ENCODE measurements around the gene TFEB.

The TFEB gene

DNA sequence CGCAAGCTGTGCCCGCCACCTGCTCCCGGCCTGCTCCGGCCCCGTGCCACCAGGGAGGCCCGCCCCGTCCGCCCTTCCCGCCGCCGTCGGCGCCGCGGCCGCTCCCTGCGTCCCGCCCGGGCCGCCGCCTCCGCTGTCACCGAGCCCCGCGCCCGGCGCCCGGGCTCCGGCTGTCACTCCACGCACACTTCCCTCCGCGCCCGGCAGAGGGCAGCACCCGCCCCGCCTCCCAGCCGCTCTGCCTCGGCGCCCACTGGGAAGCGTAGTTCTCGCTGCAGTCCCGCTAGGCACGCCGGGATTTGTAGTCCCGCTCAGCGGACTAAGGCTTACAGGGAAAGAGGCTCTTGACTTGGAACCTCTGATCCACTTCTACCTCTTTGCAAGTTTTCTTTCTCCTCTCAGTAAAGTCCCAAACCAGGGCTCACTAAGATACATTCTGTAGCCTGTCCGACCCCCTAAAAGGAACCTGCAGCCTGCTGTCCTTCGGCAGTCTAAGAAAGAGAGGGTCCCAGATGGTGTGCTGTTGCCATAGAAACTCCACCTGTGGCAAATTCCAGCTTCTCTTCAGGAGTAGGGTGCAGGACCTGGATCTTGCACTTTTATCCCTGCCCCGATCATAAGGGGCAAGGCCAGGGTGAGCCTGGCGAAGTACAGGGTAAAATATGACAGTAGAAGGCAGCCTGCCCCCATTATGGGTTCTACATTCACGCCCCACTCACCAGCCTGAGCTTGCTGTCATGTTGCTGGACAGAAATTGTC lies at the start of gene TFEB:
Gene TFEB, minus strand, starts transcription at position 182 of the 759 bp plus-strand sequence. CDS start 44,395 bp downstream, outside the sequence.
- DNase-seq (ENCODE audit: low read depth in 2 of 2), result peak; percentile 71 to 72

DNA sequence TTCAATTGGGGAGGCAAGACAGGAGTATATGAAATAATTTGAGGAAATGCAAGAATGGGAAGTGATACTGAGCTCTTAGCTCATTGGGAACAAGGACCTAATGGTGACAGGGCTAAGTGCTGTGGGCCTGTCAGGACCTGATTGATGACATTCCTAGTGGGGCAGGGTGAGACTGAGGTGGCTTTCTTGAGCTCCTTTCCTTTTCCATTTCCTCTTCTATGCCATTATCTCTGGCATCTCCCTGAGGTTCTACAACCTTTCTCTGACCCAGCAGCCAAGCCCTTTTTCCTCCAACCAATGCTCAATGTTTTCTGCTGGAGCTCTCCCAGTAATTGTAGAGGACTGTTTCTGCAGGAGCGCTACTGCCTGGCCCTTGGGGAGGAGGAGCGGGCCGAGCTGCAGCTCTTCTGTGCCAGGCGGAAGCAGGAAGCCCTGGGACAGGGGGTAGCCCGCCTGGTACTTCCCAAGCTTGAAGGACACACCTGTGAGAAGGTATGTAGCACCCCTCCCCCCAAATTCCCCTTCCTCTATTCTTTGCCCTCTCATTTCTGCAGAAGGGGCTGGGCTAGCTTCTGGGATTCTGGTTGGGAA lies 49.3 kb upstream of the TFEB start:
- no peak for DNase-seq (ENCODE audit: low read depth in 2 of 2)

DNA sequence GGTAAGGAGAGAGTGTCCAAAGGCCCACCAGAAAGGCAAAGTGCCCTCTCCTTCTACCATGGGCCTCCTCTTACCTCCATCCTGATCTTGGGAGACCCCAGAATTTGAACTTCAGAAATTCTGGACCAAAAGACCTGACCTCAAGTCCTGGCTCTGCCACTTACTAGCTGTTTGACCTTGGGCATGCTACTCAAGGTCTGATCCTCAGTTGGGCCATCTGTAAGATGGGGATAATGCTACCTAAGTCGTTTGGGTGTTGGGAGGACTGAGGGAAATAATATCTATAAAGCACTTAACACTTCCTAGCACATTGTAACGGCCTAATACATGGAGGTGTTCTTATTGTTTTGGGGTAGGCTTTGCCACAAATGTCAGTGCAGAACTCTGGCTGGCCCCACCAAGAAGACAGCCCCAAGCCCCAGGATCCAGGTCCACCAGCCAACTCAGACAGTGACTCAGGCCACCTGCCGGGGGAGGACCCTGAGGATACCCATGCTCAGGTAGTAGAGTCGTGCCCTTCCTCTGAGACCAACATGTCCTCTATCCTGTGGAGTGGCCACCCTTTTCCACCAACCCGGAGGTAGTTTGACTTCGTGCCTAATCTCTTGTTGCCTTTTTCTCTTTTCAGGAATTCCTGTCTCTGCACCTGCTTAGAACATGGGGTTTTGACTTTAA lies 47.8 kb upstream of the TFEB start:
- no peak for DNase-seq (ENCODE audit: low read depth in 2 of 2)

DNA sequence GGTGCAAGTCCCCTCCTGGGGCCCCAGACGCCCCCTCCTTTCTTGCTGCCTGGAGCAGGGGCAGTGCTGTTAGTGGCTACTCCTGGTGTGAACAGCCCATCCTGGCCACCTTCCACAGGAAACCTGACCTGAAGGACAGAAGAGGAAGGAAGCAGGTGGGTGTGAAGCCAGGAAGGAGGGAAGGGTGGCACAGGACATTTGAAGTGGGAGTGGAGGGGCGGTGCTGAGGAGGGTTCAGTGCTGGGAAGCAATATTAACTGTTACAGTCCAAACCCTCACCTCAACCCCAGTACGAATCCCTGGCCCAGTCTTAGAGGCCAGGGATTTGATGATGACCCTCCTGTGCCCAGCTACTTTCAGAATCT lies 45.9 kb upstream of the TFEB start:
- DNase-seq (ENCODE audit: low read depth in 2 of 2), result no peak

DNA sequence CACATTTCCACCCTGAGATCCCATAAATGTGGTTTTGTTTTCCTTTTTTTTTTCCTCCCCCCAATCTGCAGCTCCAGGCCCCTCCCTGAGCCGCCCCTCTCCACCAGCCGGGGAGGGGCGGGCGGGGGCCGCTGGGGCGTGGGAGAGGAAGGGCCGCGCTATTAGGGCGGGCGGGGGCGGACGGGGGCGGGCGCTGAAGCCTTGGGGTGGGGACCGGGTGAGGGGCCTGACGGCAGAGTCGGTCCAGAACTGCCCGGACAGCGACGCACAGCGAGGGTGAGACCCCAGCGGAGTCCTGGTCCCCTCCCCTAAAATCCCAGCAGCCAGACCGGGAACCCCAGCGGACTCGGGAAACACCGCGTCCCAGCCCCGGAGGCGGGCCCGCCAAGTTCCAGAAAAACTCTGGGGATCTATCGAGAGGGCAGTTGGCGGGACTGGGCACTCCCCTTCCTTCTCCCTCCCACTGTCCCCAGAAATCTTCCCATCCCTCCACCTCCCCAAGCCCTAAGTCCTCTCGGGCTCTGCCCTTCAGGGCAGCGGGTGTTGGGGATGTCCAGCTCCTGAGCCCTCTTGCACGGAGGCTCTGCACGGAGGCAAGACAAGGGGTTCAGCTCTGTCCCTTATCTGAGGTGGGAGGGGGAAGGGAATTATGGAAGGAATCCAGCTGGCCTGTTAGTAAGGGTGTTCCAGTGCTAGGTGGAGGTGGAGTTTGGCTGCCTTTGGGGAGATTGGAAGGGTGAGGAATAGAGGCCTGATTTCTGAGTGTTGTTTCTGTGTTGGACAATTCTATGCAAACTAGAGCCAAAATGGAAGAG lies 45.4 kb upstream of the TFEB start, which contains the start of gene PRICKLE4:
Gene PRICKLE4, plus strand, starts transcription at position 232 of the 815 bp plus-strand sequence. CDS start 2,692 bp downstream, outside the sequence.
- DNase-seq (ENCODE audit: low read depth in 2 of 2), result no peak

DNA sequence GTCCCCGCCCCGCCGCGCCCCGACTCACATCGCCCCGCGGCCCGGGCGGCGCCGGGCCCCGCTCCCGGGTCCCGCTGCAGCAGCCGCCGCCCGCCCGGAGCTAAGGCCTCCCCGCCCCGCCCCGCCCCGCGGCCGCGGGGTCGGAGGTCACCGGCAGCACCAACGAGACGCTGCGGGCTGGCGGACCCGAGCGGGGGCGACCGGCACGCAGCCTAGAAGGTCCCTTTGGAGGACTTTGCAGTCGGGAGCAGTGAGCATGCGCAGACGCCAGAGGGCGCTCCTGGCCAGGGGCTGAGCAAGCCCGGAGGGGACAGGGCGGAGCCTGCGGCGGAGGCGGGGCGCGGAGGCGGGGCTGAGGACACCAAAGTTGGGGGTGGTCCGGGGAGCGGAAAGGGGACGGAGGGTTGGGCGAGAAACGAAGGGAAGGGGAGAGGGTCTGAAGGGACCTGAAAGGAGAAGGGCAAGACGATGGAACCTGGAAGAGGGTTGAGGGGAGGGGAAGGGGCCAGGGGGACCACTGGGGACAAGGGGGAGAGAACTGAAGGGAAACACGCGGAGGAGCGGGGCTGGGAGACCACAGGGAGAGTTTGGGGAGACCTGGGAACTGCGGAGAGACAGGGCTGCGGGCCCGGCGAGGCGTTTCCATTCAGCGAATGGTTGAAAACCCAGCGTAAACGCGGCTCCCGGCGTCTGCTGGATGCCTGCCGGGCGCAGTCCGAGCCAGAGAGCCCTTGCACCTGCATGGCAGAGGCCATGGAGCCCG lies 44.6 kb upstream of the TFEB start, which contains the start of gene FRS3:
Gene FRS3, minus strand, starts transcription at position 113 of the 763 bp plus-strand sequence. CDS start 2,913 bp downstream, outside the sequence.
- peak; percentile 83 for DNase-seq (ENCODE audit: low read depth in 2 of 2)

DNA sequence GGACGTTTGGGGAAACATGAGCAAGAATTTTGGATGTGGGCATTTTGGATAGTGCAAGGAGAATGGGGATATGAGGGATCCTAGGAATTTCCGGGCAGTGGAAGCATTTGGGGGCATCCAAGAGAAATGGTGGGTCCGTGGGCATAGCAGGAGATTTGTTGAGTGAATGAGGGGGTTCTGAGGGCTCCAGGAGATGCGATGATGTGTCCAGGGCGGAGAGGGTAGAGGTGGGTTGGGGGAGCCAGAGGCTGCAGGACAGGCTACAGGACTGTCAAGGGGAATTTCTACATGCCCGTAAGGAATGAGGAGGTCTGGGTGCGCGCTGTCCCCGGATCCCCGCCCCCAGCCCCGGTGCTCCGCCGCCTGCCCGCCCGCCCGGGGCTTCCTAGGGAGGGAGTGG lies 43.9 kb upstream of the TFEB start:
- no peak for DNase-seq (ENCODE audit: low read depth in 2 of 2)

DNA sequence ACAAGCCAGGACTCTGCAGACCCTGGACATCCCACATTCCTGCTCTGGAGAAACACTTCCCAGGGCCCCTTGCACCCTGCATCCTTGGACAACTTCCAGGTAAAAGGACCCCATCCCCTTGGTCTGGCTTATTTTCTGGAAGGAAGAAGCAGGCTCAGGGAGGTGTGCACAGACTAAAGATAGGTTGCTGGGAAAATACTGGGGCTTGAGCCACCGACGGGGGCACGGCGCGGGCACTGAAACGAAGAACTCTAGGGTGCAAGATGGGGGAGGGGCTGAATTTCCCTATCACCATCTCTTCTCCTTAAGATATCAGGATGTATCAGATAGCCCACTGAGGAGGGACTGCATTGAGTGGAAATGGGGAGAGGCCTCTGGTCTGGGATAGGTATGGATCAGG lies 43.5 kb upstream of the TFEB start:
- DNase-seq (ENCODE audit: low read depth in 2 of 2), result no peak

DNA sequence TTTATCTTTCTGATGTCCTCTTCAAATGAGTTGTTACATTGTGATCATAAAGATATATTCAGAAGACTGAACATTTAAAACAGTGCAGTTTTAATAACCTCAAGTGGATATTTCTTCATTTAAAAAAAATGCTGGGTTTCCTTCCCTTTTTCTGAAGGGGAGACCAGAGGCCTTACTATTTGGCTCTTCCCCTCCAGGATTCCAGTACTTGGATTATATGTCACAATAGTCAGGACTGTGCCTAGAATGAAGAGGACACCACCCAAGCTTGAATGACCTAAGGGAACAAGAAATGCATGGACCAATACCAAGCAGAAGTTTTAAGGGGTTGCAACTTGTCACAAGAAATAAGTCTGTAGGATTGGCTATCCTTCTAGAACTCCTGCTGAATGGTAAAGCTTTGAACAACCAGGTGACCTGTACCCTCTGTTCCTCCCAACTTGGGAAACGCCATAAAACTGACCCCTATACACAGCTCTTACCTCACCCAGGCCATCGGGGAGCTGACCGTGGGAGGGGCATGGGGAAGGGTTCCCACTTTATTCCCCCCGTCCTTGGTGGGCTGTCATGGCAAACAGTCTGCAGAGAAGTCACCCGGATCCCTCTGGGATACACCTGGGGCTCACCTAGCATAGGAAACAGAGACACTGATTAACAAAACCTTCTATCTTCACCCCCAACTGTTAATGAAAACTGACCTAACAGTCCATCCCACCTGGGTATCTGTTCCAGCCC lies 42.3 kb upstream of the TFEB start:
- no peak for DNase-seq (ENCODE audit: low read depth in 2 of 2)

DNA sequence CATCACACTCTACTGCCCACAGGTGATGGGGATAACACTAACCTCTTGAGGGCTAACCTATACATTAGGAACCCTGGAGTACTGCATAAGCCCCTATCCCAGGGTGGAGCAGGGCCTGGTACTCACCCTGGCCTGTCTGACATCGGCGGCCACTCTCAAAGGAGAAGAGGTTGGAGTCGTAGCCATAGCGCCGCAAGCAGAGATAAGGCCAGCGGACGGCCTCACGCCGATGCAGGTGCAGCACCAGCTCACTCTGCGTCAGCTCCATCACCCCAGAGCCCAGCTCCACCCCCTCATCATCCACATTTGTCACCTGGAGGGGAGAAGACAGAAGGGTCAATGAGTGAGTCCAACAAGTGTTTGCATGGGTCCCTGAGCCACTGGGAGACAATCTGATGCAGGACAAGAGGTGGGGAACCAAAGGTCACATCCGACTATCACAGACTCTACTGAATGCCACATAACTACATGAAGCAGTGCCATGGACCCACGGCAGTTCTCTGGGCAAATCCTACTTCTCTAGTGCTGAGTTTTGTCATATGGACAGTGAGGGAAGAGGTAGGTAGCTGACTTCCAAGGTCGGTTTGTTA lies 40.0 kb upstream of the TFEB start:
- DNase-seq (ENCODE audit: low read depth in 2 of 2), result no peak

DNA sequence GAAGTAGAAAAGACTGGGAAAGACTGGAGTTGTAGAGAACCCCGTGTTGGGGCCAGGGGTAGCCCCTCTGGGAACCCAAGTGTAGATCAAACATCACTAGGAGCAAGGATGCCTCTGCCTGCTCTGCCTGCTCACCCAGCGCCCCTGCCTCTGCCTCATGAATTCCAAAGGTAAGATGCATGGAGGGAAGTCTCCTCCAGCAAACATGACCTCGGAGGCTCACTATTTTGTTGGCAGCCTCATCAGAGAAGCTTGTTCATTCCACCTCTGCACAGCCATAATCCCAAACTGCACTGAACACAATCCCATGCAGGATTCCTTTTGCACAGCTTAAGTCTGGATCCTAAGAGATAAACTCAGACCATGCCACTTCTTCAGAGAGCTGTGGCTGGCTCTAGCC lies 39.4 kb upstream of the TFEB start:
- DNase-seq (ENCODE audit: low read depth in 2 of 2), result no peak

DNA sequence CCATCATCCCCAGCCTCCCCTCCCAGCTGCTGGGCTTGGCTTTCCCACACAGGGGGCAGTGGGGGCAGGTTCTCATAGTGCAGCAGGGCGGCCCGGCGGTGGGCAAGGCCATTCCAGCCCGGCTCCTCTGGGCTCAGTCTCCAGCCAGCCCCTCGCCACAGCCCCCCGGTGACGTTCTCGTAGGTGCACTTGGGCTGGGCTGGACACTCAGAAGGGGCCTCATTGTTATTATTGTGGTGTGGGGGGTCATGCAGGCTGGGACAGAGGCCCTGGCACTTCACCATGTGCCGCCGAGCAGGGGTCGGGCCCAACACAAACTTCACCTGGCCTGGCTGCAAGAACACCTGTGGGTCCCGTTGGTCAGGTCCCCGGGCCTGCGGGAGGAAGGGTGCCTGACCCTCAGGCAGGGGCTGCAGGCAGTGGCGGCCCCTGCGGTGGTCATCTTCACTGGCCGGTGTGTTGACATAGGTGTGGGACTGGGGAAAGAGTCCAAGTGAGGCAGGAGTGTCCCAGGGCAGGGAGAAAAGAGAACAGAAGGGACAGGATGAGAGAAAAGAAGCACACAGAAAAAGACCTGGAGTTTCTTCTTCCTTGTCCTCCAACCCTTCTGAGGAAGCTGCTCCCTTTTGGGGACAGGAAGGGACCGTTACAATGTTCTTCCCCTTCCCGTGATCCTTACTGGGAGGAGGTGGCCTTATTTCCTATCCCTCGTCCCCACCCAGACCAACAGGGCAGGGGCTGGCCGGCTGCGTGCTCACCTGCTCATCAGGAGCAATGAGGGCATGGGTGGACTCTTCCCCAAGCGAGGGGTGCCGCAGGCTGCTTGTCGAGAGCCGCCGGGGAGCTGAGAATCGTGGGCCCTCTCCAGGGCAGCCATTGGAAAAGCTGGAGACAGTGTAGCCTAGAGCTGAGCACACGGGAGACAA lies 35.9 kb upstream of the TFEB start:
- no peak for DNase-seq (ENCODE audit: low read depth in 2 of 2)

DNA sequence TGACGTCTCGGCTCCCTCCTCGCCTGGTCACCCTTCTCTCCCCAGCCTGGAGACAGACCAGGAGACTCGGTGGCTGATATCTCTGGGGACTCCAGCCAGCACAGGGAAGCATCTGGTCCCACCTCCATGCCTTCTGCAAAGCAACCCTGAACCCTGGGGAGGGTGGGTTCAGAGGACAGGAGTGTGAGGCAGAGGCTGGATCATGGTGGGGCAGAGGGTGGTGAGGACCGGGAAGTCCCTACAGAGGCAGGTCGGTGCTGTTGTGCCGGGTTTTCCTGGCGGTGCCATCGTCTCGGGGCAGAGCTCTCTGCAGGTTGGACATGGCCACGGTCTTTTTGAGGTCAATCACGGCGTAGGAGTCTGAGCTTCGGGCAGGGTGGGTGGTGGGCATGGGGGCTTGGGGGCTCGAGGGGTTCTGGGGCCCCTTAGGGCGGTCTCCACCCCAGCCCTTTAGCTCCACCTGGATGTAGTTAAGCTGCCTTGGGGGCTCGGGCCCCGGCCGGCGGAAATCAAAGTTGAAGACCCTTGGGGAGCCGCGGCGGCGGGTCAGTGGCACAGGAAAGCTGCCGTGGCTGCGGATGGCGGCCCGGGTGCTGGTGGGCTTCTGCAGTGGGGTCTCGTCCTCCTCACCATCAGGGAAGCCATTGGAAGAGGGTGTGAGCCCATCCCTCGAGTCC lies 35.1 kb upstream of the TFEB start:
- DNase-seq (ENCODE audit: low read depth in 2 of 2), result no peak

DNA sequence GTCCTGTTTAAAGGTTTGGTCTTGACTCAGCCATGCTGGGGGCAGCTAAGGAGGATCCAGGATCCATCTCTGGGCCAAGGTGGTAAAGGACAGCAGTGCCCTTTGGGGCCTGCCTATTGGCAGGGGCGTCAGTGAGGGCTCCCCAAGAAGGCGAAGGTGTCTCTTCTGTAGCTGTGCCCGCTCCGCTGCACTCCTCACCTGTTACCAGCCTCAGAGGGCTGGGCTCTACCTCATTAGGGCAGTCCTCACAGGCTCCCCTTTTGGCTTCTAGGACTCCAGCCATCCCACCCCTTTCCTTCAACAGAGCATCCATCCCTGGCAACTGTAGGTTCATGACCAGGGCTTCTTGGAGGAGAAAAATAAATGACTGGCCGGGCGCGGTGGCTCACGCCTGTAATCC lies 34.0 kb upstream of the TFEB start:
- no peak for DNase-seq (ENCODE audit: low read depth in 2 of 2)

DNA sequence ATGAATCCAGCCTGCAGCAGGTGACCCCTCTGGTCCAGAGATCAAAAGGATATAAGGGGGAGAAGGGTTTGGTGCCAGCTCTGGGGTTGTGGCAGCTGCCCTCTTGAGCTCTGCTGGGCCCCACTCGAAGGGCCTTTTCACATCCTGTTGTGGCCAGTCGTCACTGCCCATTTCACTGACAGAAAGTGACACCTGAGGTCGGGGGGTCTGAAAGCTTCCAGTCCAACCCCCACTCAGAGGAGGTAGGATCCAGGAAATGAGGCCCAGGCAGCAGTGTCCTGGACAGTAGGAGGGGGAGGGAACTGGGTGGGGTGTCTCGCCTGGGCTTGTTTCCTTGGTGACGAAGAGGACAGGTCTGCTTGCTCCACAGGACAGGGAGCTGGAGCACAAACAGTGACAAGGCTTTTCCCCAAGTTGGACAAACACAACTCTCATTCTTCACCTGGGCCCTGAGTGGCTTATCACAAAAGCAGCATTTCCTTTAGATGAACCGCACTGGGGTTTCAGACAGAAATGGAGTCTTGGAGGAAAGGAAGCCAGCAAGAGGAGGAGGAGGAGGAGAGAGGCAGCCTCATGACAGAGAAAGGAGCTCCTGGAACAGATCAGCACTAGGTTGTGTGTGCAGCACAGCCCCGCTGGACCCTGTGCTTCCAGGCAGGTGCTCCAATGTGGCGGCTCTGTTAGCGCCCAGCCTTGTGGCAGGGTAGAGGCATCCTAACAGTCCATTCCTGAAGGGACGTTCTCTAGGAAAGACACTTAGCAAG lies 33.3 kb upstream of the TFEB start:
- no peak for DNase-seq (ENCODE audit: low read depth in 2 of 2)

DNA sequence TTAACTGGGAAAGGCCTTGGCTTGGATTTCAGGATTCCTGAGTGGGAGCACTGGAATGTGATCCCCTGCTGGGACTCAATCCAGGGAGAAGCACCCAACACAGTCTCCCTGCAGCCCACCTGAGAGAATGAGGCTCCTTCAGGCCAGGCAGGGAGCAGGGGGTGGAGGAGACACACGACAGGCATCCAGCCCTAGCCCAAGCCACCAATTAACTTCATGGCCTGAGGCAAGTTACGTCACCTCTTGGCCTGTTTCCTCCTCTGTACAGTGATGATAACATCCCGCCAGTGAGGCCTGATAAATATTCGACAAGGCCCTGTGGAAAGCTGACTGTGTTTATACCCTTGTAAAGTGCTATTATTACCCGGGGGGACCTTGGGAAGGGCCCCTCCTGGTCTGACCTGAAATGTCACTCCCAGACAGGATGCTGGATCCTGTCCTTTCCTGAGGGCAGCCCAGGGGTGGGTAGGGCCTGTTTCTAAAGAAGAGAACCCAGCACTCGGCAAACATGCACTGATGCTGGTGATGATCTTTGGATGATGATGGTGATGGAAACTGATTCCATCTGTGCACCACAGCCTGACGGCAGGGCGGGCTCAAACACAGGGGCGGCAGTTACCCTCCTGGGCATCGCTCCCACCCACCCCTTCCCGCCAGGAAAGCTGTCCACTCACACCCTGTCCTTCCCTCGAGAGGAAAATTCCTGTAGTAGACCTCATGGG lies 31.9 kb upstream of the TFEB start:
- DNase-seq (ENCODE audit: low read depth in 2 of 2), result no peak
